ENCODE results near the gene ZNF506.
"Not testable (repeated sequence)": the region's sequence is repeated elsewhere in the genome, so short reads cannot be mapped to it uniquely, and the experiment has no call there.

The ZNF506 gene

DNA sequence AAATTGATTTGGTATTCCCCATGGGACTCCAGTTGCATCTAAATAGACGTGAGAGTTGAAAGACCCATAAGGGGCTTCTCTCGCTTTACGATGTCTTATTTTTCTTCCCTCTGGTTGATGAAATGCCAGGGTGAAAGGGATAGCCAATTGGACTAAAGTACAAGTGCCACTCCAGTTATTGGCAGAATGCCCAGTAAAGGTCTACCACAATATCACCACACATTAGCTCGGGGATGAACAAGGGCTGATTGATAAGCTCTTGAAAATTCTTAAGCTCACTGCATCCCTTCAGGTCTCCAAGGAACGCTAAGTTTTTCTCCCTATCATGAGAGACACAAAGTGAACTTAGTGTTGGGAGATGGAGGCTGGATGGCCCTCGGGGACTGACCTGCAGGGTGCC lies 39.8 kb downstream of the ZNF506 start:
- DNase-seq (ENCODE audit: low read depth in 2 of 3, low spot score in 2 of 3) = not testable (repeated sequence)

- no peak for DNase-seq (ENCODE audit: low read depth in 2 of 3, low spot score in 2 of 3)
Measured at GRCh38 chr19:19778666-19779065, 42.9 kb downstream of the ZNF506 start.

GRCh38 chr19:19777692-19778091 lies 43.9 kb downstream of the ZNF506 start:
- no peak for DNase-seq (ENCODE audit: low read depth in 2 of 3, low spot score in 2 of 3)

DNA sequence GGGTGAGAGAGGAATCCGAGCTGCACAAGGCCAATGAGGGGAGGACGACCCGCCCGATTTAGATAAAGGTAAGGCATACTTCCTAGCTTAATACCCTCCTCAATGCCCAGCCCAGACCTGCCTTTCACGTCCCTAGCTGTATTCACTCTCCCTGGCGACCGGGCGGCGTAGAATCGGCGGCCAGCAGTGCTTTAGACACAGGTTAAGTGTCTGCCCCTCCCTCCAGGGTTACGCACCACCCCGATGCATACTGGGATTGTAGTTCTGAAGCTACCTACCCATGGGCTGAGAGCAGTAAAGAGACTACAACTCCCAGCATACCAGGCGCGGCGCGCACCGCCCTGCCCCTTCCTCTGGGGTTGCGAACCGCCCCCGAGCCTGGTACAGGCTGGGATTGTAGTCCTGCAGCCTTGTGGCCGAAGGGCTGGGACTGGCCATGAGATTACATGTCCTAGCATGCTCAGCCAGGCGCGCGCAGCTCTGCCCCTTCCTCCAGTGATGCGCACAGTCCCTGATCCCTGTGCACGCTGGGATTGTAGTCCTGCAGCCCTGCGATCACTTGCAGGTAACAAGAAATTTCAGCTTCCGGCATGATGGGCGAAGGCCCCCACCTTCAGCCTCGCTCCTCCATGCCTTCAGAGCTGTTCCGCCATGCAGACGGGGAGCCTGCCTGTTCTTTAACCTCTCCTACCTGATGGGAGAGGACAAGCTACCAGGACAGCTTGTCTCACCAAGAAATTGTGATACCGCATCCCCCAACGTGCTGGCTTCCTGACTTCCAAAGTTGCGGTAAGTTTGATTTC lies 45.1 kb downstream of the ZNF506 start:
- DNase-seq (ENCODE audit: low read depth in 2 of 3, low spot score in 2 of 3) = peak; percentile 74 to 80 (median 80)

DNA sequence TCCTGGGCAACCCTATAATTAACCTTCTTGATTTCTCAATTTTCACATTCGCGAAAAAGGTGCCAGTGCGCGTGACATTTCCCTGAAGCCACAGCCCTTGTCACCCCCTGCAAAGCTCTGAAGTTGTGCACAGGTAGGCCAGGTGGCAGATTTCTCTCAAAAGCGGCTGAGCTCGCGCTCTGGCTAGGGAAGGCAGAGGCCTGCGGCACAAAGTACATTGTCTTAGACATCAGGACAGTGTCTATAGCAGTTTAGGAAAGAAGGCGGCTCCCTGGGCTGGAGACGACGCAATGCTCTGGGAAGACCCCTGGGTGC lies 45.7 kb downstream of the ZNF506 start:
- no peak for DNase-seq (ENCODE audit: low read depth in 2 of 3, low spot score in 2 of 3)

DNA sequence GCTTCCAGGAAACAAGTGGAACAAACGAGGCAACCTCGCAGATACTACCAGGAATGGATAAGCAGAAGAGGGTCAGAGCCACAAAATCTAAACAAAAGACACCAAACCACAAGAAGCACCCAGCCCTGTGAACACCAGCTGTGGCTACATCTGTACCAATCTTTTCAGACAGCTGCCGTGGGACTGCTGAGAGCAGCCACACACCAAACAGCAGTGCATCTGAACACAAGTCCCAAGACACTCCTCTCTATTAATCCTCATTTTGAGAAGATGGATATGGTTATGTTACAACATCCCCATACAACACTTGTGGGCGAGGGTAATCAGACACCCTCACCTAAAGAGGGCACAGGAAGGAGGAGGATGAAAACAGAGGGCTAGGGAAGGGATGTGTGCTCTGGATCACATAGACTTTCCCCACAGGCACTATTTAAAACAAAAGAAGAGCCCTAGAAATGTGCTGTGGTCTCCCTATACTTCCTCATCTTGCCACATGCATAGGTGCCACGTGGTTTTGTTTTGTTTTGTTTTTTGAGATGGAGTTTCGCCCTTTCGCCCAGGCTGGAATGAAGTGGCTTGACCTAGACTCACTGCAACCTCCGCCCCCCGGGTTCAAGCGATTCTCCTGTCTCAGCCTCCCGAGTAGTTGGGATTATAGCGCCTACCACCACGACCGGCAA lies 47.1 kb downstream of the ZNF506 start:
- DNase-seq (ENCODE audit: low read depth in 2 of 3, low spot score in 2 of 3) = no peak

DNA sequence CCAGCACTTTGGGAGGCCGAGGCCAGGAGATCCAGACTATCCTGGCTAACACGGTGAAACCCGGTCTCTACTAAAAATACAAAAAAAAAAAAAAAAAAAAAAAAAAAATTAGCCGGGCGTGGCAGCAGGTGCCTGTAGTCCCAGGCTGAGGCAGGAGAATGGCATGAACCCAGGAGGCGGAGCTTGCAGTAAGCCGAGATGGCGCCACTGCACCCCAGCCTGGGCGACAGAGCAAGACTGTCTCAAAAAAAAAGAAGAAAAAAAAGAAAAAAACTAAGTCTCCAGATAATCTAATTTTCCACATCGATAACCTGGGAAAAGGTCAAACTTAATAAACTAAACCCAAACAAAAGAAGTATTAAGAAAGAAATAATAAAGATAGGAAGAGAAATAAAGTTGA lies 49.6 kb downstream of the ZNF506 start:
- DNase-seq (ENCODE audit: low read depth in 2 of 3, low spot score in 2 of 3) = not testable (repeated sequence)

GRCh38 chr19:19769971-19770370 lies 51.6 kb downstream of the ZNF506 start:
- not testable (repeated sequence) for DNase-seq (ENCODE audit: low read depth in 2 of 3, low spot score in 2 of 3)

- no peak for DNase-seq (ENCODE audit: low read depth in 2 of 3, low spot score in 2 of 3)
Measured at GRCh38 chr19:19758164-19758563, 63.4 kb downstream of the ZNF506 start.

GRCh38 chr19:19752760-19753403 lies 68.7 kb downstream of the ZNF506 start:
- no peak for DNase-seq (ENCODE audit: low read depth in 2 of 3, low spot score in 2 of 3)

DNA sequence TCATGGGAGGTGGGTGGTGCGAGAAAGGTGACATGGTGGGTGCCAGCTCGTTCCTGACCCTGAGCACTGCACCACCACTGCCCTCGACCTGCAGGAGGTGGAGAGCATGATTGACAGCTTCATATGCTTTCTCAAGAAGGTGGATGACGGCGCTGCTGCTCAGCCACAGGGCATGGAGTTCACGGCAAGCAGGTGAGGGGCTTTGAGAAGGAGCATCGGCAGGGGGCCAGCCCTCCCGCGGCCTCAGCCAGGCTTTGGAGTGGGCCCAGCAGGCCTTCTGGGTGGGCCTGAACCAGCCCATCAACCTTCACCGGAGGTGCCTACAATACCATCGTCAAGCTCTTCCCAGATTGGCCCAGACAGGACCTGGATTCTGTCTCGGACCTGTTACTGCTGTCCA lies 69.7 kb downstream of the ZNF506 start:
- no peak for DNase-seq (ENCODE audit: low read depth in 2 of 3, low spot score in 2 of 3)

DNA sequence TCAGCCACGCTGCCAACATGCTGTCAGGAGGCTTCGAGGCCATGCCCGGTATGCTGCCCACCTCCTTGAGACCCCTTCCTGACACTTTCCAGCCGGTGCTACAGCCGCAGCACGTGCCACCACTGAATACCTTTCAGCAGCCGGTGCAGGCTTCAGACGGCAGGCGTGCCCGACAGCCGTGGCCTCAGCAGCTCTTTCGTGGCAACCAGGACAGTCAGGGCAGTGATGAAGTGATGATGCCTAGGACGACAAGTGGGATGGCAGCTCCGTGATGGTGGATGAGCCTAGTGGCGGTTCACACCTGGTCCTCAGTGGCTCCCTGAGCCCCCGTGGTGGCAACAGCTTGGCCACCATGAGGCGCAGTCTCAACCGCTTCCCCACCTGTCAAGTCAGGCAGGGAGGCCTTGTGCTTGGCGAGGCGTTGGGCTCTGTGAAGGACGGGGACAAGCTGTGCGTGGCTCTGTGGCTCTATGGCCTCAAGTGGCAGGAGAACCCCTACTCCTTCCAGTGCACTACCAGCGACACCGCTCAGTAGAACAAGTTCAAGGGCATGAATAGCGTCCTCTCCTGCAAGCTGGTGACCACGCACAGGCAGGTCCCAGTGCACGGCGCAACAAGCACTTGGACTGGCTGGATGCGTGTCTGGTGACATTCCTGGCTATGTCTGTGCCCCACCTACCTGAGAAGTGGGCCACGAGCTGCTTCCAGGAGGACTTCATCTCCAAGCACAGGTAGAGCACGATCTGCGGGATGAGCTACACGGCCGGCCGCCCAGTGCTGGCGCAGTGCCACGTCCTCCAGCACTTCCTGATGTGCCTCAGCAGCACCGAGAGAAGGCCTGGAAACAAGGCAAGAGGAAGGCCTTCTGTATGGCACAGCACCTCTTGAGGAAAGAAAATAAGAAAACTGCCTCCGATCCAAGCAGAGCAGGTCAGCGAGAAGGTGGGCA lies 70.4 kb downstream of the ZNF506 start:
- DNase-seq (ENCODE audit: low read depth in 2 of 3, low spot score in 2 of 3) = no peak

GRCh38 chr19:19749908-19750841 lies 71.4 kb downstream of the ZNF506 start:
- DNase-seq (ENCODE audit: low read depth in 2 of 3, low spot score in 2 of 3) = no peak

DNA sequence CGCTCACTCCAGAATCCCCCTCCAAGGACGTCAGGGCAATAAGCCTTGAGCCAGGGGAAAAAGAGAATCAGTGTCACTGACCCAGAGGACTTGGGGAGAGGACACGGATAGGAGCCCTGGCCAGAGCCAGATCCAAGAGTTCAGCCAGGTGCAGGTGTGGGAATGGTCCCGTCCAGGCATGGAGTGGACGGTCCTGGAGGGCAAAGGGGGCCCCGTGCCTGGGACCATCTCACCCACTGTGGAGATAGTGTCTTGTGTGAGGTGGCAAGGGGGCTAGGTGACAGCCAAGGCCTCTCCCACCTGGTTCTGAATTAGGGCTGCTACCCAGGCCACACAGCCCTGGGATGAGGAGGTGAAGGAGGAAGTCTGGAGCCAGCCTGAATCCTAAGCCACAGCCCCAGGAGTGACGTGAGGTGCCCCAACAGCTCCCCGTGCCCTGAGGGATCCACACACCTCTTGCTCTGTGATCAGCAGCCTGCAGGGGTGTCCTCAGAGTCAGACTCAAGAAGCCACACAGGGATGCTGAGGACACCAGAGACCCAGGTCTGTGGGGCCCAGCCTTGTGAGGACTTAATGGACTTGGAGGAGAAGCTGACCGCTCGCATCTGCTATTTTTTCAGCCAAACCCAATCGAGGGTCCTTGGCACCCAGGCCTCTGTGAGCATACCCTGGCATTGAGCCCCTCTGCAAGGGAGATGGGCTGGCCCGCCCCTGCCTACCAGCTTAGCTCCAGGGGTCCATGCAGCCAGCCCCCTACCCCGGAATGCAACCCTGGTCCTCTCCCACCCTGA lies 72.2 kb downstream of the ZNF506 start:
- DNase-seq (ENCODE audit: low read depth in 2 of 3, low spot score in 2 of 3) = no peak

- no peak for DNase-seq (ENCODE audit: low read depth in 2 of 3, low spot score in 2 of 3)
Measured at GRCh38 chr19:19748249-19748938, 73.2 kb downstream of the ZNF506 start.

DNA sequence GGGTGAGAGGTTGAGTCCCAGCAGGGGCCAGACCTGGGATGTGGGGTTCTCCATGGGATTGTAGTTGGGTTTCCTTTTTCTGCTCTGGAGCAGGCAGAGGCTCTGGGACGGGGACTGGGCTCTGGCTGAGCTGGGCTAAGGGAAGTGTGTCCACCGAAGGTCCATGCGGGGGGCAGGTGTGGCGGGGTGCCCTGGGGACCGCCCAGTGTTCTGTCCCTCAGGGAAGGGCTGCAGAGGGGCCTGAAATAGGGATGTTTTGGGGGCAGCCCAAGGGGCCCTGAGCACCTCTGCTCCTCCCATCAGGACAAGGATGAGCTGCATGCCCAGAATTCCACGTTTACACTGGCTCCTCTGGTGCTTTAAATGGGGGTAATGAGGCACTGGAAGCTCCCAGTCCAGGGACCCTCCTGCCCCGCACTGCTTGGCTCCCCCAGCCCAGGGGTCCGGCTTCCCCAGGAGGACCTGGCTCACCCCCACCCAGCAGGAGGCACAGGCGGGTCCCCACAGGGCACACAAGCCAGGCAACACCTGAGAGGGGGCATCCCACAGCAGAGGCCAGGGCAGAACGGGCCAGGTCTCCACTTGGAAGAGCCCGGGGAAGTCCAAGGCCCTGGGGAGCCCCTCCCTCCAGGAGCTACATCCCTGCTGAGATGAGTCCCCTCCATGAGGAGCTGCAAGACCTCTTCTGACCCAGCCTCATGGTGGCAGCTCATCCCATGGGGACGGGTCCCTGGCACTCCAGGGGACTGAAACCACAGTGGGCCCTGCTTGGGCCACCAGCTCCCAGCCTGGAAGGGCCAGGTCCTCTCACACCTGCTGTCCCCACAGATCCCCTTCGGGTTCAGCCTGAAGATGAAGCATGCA lies 74.0 kb downstream of the ZNF506 start:
- DNase-seq (ENCODE audit: low read depth in 2 of 3, low spot score in 2 of 3) = no peak

GRCh38 chr19:19746286-19747213 lies 75.0 kb downstream of the ZNF506 start:
- DNase-seq (ENCODE audit: low read depth in 2 of 3, low spot score in 2 of 3) = no peak
